ENCODE results near the gene DCHS1. TPM values are rescaled to one million over a fixed set of nuclear protein-coding genes. Genes with fewer than 3 reads are reported as not detected.

DCHS1 gene
- total and polyA plus RNA-seq, 2 of the 13 experiments (the other 11 are each of a cell fraction or from before 2014, with no cell fraction given) = under 0.01 to 0.03 TPM

- TF ChIP-seq PHF21A (CRISPR knock-in tag; IDR thresholded peaks at IDR 0.05) (no peak), NFE2 (CRISPR knock-in tag; IDR thresholded peaks at IDR 0.05) (no peak)
- TF ChIP-seq, protein P1, sequence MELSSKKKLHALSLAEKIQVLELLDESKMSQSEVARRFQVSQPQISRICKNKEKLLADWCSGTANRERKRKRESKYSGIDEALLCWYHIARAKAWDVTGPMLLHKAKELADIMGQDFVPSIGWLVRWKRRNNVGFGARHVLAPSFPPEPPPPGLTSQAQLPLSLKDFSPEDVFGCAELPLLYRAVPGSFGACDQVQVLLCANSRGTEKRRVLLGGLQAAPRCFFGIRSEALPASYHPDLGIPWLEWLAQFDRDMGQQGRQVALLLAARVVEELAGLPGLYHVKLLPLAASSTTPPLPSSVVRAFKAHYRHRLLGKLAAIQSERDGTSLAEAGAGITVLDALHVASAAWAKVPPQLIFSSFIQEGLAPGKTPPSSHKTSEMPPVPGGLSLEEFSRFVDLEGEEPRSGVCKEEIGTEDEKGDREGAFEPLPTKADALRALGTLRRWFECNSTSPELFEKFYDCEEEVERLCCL (CRISPR knock-in tag; IDR thresholded peaks at IDR 0.05; ENCODE audit: borderline replicate concordance) = no peak
Observed at GRCh38 chr11:6588018-6588417, 67.6 kb downstream of the DCHS1 start (continued).

DNA sequence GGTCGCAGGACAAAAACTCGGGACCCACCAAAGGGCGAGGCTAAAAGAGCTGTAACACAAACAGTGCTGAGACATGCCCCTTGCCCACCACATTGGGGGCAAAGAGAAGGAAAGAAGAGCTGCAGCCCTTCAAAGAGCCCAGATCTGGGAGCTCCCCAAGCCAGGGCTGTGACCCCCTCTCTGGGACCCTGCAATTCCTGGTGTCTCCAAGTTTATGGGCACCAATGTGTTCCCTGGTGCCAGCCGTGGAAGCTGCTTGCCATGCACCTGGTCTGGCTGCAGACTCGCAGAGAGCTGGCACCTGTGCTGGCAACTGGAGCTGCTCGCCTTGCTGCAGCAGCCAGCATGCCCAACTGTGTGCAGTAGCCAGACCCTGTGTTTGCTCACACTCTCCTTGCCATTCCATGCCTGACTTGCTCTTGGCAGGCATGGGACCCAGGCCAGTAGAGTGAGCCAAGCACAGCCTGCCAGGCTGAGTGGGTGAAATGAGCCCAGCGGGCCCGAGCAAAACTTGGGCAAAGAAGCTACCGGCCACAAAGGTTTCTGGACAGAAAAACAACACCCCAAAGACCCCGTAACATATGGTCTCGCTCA is 68.2 kb downstream of the DCHS1 start:
- H3K79me2 ChIP-seq (ENCODE audit: insufficient read depth, low read length) = no peaks in the 10 kb centered on the region
- no peak for TF ChIP-seq BHLHE40 (IDR thresholded peaks at IDR 0.05; ENCODE audit: low read length)
- TF ChIP-seq EED (CRISPR knock-in tag; IDR thresholded peaks at IDR 0.05) = no peak
- TF ChIP-seq TBX3 (IDR thresholded peaks at IDR 0.05; ENCODE audit: borderline replicate concordance) = no peak
- TF ChIP-seq ZNF558 (CRISPR knock-in tag; IDR thresholded peaks at IDR 0.05; ENCODE audit: borderline replicate concordance) = no peak
- in situ Hi-C loops (cut with HindIII; ENCODE audit: extremely low pct_ligation_motif_present, low pct_unique_long_range_greater_than_20kb) = no loop called here
- no peak overlapping the region for H3K4me3 ChIP-seq (replicated peaks in 1 of 3; ENCODE audit: insufficient read depth in 1 of 3, low read depth in 2 of 3, low read length in 3 of 3)
- ChIA-PET POLR2A (no interaction called here), CTCF (ENCODE audit: low intra/inter-chr PET ratio, low total read pairs) (no interaction called here)
- peaks cover 0 to 5% of the 10 kb centered on the region in 2 experiments; a peak in 1 of 5 replicates for H3K36me3 ChIP-seq (replicated peaks in 1 of 2; ENCODE audit: control insufficient read depth in 1 of 2, insufficient read depth in 2 of 2, low read length in 2 of 2)
- H2AFZ ChIP-seq (ENCODE audit: low read length) = no peak overlapping the region
- no peak for ATAC-seq
- intact Hi-C loops (cut with micrococcal nuclease; ENCODE audit: unreplicated experiment) = no loop called here
- FAIRE-seq = no peak
- H3K27me3 ChIP-seq (ENCODE audit: control insufficient read depth in 1 of 2, insufficient read depth in 2 of 2, low read length in 2 of 2) = no peaks in the 10 kb centered on the region
- BruUV-seq (replicated peaks) = no TSS peak
- H3K4me2 ChIP-seq (ENCODE audit: low read depth, low read length) = no peak overlapping the region
- no peak overlapping the region for H3K27ac ChIP-seq (ENCODE audit: extremely low read length, insufficient read depth, low read length)
- no peaks in the 10 kb centered on the region for H4K20me1 ChIP-seq (ENCODE audit: insufficient read depth, low read length)
- no peak overlapping the region for H3K9ac ChIP-seq (ENCODE audit: insufficient read depth, low read depth, low read length)
- no peak for DNase-seq (ENCODE audit: low spot score)
- no peaks in the 10 kb centered on the region for H3K4me1 ChIP-seq (ENCODE audit: insufficient read depth, low read length)
- peaks cover 17% of the 10 kb centered on the region for H3K9me3 ChIP-seq (ENCODE audit: low read length)
- WGBS (ENCODE audit: low lambda C conversion rate) = 96% methylated on average over 9 of the region's 11 CpGs
